C4-2B (cell line): ENCODE data around the gene MBTPS1.

Experiments
- ZFX ChIP-seq: fragments of 450-650 bp; IDR thresholded peaks from 2 replicates; pipeline ENCODE4 v1.6.1; 2017
- TF ChIP-seq, protein P1 (sequence below): fragments of 450-650 bp; conservative IDR thresholded peaks from 2 replicates; pipeline ENCODE4 v1.5.1; 2017; ENCODE audit warnings: mild to moderate bottlenecking

DNA sequence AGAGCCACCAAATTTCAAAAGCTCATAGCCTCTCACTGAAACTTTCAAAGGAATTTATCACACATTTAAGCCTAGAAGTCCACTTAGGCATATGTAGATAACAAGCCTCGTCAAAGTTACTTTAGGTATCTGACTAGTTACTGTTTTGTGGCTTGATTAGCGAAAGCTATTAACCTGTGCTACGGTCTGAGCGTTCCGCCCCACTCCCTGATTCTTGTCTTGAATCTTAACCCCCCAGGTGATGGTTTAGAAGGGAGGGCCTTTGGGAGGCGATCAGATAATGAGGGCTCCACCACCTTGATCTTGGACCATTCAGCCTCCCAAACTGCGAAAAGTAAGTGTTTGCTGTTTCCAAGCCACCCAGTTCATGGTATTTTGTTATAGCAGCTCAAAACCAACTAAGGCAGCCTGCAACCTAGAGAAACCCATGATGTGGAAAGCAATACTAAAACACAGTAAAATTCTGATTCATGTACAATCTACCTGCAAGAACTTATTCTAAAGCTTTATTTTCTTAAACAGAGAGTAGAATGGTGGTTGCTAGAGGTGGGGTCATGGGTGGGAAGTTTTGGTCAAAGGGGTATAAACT, 21.1 kb upstream of the MBTPS1 start:
- no peak for TF ChIP-seq ZFX
- TF ChIP-seq, protein P1, sequence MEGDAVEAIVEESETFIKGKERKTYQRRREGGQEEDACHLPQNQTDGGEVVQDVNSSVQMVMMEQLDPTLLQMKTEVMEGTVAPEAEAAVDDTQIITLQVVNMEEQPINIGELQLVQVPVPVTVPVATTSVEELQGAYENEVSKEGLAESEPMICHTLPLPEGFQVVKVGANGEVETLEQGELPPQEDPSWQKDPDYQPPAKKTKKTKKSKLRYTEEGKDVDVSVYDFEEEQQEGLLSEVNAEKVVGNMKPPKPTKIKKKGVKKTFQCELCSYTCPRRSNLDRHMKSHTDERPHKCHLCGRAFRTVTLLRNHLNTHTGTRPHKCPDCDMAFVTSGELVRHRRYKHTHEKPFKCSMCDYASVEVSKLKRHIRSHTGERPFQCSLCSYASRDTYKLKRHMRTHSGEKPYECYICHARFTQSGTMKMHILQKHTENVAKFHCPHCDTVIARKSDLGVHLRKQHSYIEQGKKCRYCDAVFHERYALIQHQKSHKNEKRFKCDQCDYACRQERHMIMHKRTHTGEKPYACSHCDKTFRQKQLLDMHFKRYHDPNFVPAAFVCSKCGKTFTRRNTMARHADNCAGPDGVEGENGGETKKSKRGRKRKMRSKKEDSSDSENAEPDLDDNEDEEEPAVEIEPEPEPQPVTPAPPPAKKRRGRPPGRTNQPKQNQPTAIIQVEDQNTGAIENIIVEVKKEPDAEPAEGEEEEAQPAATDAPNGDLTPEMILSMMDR, result no peak
